Stimulated activated CD8-positive, alpha-beta memory T cell treated with anti-CD3 and anti-CD28 coated beads, Interleukin-4, amount 100 ng/mL, for 1 hour (primary cell): ENCODE measurements around the gene BTG4.

Experiments used
- DNase-seq, 2 donors: peaks; one replicate each; pipeline ENCODE4 v3.0.0-alpha.2; 2020; ENCODE audit warnings: low read depth in 2 of 2, low spot score in 1 of 2

BTG4 gene

DNA sequence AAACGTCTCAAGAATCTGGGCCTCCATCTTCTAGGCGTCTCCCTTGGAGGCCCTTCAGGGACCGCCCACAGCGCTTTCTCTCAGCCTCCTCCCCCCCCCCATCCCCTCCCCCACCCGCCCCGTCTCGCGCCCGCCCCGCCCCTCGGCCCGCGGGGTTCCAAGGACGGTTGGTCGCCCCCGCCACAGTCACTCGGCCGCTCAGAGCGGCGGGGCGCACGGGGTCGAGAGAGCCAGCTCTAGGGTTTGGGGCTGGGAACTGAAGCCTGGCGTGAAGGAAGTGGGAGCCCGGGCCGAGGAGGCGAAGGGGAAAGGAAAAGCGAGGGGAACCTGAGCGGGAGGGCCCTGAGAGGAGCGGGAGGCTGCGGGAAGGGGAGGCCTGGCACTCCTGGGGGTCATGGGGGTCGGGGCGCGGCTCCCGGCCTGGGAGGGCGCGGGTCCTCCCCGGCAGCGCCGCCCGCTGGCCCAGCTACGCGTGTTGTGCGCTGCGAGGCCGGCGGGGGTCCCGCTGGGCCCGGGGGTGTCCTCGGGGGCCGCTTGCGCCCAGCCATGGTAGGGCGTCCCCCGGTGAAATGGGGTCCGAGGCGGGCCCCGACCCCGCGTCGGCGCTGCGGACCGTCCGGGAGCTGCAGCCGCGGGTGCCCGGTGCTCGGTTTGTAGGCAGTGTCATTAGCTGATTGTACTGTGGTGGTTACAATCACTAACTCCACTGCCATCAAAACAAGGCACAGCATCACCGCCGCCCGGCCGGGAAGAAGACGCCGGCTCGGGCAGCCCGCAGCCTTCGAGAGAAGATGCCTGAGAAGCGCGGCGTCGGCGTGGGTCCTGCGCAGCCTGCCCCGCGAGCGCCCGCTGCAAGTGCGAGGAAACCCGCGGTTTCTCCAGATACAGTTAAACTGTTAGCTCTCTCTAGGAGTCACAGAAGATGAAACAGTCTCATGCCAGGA is at the start of gene BTG4:
BTG4 (minus strand) TSS at position 91 of the 944 bp plus-strand sequence. CDS start 13,610 bp downstream, outside the sequence.
- no peak for DNase-seq

- DNase-seq: no peak
Measured at GRCh38 chr11:111561791-111562325, 49.7 kb upstream of the BTG4 start.

DNA sequence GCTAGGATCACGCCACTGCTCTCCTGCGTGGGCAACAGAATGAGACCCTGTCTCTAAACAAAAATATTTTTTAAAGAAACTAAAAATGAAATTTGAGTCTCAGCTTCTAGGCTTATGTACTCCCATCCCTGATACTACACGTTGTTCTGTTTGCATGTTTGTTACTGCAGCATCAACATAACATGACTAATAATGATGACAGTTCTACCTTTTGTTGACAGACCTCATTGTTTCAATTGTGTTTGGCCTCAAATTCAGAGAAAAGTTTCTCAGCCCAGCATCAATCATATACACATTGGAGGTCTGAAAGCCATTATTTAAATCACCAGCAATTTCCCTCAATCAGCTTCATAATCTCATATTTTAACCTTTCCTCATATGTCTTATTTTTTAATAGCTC is 49.1 kb upstream of the BTG4 start:
- no peak for DNase-seq

GRCh38 chr11:111560800-111561199 is 48.6 kb upstream of the BTG4 start:
- DNase-seq: no peak

DNA sequence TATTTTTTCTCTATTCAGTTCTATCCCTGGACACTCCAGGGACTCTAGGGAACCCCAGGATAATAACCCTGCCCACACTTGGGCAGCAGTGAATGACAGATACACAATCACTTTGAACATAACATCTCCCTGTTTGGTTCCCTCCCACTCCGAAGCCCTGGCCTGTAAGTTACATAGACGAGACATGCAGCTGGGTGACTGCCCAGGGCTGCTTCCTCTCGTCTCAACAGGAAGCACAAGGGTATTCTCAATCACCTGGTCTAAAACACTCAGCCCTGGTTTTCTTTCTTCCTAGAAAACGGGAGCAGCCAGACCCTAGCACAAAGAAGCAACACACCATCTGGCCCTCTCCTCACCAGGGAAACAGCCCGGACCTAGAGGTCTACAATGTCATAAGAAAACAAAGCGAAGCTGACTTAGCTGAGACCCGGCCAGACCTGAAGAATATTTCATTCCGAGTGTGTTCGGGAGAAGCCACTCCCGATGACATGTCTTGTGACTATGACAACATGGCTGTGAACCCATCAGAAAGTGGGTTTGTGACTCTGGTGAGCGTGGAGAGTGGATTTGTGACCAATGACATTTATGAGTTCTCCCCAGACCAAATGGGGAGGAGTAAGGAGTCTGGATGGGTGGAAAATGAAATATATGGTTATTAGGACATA is 47.7 kb upstream of the BTG4 start:
- no peak for DNase-seq

GRCh38 chr11:111557425-111558111 is 45.4 kb upstream of the BTG4 start:
- DNase-seq: no peak

DNA sequence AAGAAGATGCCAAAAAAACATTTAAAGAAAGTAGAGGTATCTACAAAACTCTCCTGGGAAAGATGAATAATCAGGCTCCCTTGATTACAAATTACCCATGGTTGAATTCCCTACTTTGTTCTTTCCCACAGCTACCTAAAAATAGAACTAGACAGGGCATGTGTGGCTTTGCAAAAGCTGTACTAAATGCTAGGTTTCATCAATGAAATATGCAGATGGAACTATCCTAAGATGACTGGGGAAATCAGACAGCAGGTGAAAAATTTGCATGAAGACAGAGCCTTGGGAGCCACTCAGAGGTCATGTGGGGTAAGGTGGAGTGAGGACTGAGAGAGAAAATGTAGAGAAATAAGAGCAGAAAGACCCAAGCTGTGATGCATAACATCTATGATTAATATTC is 43.1 kb upstream of the BTG4 start:
- DNase-seq: no peak

GRCh38 chr11:111554532-111554931 is 42.3 kb upstream of the BTG4 start:
- no peak for DNase-seq

DNA sequence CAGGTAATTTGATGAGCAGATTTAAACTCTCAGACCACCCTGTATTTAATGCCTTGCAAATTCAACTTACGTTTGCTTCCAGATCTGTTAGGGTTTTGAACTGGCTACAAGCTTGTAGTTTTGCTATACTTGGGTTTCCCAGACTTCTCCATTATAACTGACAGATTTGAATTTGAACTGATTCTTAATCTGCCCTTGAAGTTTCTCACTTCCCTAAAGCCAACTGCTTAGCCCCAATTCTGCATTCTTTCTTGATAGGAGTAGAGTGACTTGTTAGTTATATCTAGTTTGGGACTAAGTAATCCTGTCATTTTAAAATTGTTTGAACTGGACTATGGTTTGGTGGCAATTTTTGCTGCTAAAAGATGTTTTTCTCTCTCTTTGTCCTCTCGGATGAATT is 38.1 kb upstream of the BTG4 start:
- DNase-seq: no peak

GRCh38 chr11:111549869-111550203 is 37.6 kb upstream of the BTG4 start:
- DNase-seq: no peak

- DNase-seq: no peak
Measured at GRCh38 chr11:111549196-111549868, 37.1 kb upstream of the BTG4 start.

GRCh38 chr11:111548525-111548924 is 36.3 kb upstream of the BTG4 start:
- DNase-seq: no peak

GRCh38 chr11:111542606-111543275 is 30.6 kb upstream of the BTG4 start:
- no peak for DNase-seq

DNA sequence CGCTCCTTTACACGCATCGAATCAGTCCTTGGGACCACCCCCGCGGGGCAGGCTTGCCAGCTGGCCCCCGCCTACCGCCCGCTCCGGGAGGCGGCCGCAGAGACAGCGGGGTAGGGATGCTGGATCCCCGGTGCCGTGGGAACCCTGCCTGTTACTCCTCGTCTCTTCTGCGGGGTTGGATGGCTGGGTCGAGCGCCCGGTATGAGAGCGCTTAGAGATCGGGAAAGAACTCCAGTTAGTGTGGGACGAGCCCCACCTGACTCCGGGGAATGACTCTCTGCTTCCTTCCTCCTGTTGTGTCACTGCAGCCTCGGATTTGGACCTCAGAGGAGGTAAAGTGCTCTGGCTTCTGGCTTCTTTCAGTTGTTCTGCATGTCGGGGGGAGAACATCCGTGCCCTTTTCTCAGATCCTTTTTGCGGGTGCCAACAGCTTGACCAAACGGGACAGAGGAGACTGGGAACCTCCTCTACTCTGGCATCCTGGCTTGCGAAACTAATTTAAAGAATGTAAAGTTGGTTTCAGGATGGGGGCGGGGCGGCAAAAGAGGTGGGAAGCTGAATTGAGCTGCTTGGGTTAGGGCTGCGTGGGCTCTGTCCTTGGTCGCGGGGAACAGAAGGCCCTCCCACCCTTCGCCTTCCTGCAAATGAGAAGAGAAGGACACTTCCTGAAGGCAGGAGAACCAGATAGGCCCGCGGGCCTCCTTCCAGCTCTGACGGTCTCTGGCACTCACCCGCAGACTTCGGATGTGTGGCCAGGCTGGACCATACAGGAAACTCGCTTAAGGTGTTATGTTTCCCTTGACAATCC is 29.3 kb upstream of the BTG4 start:
- no peak for DNase-seq

DNA sequence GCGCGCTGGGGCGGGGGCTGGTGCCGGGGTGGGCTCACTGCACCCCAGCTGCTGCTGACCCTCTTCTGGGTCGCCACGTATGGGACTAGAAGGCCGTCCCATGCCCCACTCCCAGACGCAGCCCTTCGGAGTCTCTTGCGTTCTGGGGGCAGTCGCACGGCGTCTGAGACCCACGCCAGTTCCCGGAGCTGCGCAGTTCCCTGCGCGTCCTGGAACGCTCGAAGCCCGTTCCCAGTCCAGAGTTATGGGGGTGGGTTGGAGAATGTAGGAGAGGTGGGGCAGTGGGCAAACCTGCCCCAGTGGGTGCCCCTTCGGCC is 28.7 kb upstream of the BTG4 start:
- DNase-seq: no peak

DNA sequence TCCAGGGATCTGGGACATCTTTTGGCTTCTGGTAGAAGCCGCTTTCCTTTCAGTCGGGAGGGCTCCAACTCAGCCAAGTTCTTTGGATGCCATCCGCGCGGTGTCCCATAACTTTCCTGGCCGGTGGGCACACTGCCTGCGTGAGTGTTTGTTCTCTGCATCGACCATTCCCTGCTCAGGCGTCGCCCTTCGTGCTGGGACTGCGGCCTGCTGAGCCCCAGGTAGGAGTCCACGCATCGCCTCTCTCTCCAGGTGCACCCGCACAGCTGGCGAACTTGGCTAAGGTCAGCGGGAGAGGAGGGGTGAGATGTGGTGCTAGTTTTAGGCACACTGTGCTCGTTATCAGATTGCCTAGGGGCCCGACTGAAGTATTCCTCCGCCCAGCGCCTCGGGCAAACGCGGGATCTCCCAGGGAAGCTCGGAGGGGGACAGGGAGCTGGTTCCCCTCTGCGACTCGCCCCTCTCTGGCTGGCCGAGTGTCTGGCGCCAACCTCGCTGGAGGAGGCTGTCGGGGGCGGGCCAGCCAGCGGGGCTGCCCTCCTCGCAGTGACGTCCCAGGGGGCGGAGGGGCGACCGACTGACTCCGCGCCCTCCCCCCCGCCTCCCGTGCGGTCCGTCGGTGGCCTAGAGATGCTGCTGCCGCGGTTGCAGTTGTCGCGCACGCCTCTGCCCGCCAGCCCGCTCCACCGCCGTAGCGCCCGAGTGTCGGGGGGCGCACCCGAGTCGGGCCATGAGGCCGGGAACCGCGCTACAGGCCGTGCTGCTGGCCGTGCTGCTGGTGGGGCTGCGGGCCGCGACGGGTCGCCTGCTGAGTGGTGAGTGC is 28.1 kb upstream of the BTG4 start, which contains the start of gene LAYN:
LAYN (plus strand) TSS at position 607 of the 823 bp plus-strand sequence; CDS start at position 731, 124 bp downstream.
- DNase-seq: peak in 1 of 2 donors; percentile 9

DNA sequence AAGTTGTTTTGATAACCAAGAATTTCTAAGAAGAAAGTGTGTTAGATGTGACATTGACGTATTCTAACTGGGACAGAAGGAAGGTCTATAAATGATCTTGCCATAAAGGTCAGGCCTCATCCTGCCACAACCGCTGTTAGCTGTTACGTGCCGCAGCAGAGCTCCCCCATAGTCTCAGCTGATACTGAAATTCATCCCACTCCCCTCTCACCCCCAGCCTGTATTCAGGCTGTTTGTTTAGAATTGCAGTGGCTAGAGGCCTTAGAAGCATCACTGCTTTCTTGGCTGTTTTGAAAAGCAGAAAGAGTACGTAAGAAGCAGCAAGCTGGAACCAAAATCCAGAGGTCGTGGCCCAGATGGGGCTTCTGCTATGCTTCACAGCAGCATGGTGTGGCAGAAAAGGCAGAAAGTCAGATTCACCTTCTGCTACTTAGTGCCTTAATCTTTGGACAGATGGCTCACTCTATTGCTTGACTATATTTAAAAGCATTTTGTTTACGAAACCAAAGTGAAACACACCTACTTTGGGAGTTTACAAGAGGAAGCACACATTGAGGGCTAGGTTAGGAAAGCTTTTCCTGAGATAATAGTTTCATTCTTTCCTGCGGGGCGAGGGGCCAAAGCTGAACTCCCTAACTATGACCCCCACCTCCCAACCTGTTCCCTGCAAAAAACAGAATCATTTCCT is 27.4 kb upstream of the BTG4 start:
- no peak for DNase-seq

GRCh38 chr11:111538407-111539114 is 26.4 kb upstream of the BTG4 start:
- DNase-seq: no peak
